ENCODE measurements around the gene CNTNAP5.

The CNTNAP5 gene

GRCh38 chr2:124908411-124908810, 883.3 kb downstream of the CNTNAP5 start:
- Histone ChIP-seq H3K27me3 (ENCODE audit: low read depth) (no peaks in the 10 kb centered on the region), H3K36me3 (replicated peaks) (no peaks in the 10 kb centered on the region), H3K4me1 (no peaks in the 10 kb centered on the region), H3K9me3 (no peaks in the 10 kb centered on the region), H3K4me3 (no peak overlapping the region)
- no peak for DNase-seq (ENCODE audit: low spot score in 2 of 2)
- in situ Hi-C loops (cut with MboI; ENCODE audit: low sequenced_read_pairs): no loop called here

GRCh38 chr2:124911560-124911959, 886.5 kb downstream of the CNTNAP5 start:
- H3K4me3 ChIP-seq: no peak overlapping the region
- no peaks in the 10 kb centered on the region for H3K9me3 ChIP-seq
- H3K36me3 ChIP-seq (replicated peaks): no peaks in the 10 kb centered on the region
- H3K27me3 ChIP-seq (ENCODE audit: low read depth): no peaks in the 10 kb centered on the region
- no peak for DNase-seq (ENCODE audit: low spot score in 2 of 2)
- no peaks in the 10 kb centered on the region for H3K4me1 ChIP-seq
- in situ Hi-C loops (cut with MboI; ENCODE audit: low sequenced_read_pairs): no loop called here

DNA sequence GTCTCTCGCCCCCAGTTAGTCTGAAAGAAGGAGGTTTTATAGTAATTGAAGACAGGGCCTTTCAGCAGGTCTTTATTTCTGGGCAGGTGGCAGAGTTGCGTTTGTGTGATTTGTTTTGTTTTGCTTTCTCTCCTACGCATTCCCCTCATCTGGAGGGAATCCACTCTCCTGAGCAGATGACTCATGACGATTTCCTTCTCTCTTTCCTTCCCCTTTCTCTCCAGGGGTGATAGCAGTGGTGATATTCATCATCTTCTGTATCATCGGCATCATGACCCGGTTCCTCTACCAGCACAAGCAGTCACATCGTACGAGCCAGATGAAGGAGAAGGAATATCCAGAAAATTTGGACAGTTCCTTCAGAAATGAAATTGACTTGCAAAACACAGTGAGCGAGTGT, 888.8 kb downstream of the CNTNAP5 start:
- in situ Hi-C loops (cut with MboI; ENCODE audit: low sequenced_read_pairs): no loop called here
- Histone ChIP-seq H3K27me3 (ENCODE audit: low read depth) (no peaks in the 10 kb centered on the region), H3K4me1 (no peaks in the 10 kb centered on the region), H3K36me3 (replicated peaks) (no peaks in the 10 kb centered on the region), H3K4me3 (no peak overlapping the region), H3K9me3 (no peaks in the 10 kb centered on the region)
- no peak for DNase-seq (ENCODE audit: low spot score in 2 of 2)

GRCh38 chr2:124915567-124915966, 890.5 kb downstream of the CNTNAP5 start:
- Histone ChIP-seq H3K9me3 (no peaks in the 10 kb centered on the region), H3K27me3 (ENCODE audit: low read depth) (no peaks in the 10 kb centered on the region), H3K36me3 (replicated peaks) (no peaks in the 10 kb centered on the region), H3K4me1 (no peaks in the 10 kb centered on the region), H3K4me3 (no peak overlapping the region)
- no peak for DNase-seq (ENCODE audit: low spot score in 2 of 2)
- in situ Hi-C loops (cut with MboI; ENCODE audit: low sequenced_read_pairs): no loop called here

DNA sequence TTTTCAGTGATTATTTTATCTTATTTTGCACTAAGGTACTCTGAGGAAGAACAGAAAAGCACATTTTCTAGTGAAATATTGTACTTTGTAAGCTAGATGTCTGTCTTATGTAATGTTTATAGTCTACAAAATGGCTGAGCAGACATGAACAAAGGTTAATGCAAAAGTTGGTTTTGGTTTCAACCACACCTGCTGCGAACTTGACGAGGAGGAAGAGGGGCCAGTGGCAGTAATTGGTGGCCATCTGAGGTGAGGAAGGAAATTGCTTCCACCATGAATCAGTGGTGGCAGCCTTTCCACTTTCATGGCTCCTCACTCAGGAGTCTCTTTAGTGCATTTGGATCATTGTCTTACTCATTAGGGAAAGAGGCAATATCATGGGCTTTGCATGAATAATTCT, 894.2 kb downstream of the CNTNAP5 start:
- in situ Hi-C loops (cut with MboI; ENCODE audit: low sequenced_read_pairs): no loop called here
- Histone ChIP-seq H3K4me3 (no peak overlapping the region), H3K4me1 (no peaks in the 10 kb centered on the region), H3K9me3 (no peaks in the 10 kb centered on the region), H3K27me3 (ENCODE audit: low read depth) (no peaks in the 10 kb centered on the region), H3K36me3 (replicated peaks) (no peaks in the 10 kb centered on the region)
- DNase-seq (ENCODE audit: low spot score in 2 of 2): no peak

GRCh38 chr2:124920448-124920847, 895.4 kb downstream of the CNTNAP5 start:
- Histone ChIP-seq H3K4me1 (no peaks in the 10 kb centered on the region), H3K9me3 (no peaks in the 10 kb centered on the region), H3K36me3 (replicated peaks) (no peaks in the 10 kb centered on the region), H3K4me3 (no peak overlapping the region), H3K27me3 (ENCODE audit: low read depth) (no peaks in the 10 kb centered on the region)
- DNase-seq (ENCODE audit: low spot score in 2 of 2): no peak
- in situ Hi-C loops (cut with MboI; ENCODE audit: low sequenced_read_pairs): no loop called here

GRCh38 chr2:124921191-124921590, 896.1 kb downstream of the CNTNAP5 start:
- in situ Hi-C loops (cut with MboI; ENCODE audit: low sequenced_read_pairs): no loop called here
- no peaks in the 10 kb centered on the region for H3K27me3 ChIP-seq (ENCODE audit: low read depth)
- H3K9me3 ChIP-seq: no peaks in the 10 kb centered on the region

DNA sequence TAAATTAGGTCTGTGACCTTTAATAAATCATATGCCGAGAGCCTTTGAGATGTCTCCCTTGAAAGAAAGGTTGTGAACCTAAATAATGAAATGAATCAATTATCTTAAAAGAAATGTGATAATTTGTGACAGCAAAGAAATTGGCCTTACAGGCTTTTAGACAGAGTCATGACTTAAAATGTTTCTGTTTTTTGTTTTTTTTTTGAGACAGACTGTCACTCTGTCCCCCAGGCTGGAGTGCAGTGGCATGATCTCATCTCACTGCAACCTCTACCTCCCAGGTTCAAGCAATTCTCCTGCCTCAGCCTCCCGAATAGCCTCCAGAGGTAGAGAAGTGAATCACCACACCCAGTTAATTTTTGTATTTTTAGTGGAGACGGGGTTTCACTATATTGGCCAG, 898.0 kb downstream of the CNTNAP5 start:
- no peaks in the 10 kb centered on the region for H3K9me3 ChIP-seq
- DNase-seq (ENCODE audit: low spot score in 2 of 2): no peak
- H3K27me3 ChIP-seq (ENCODE audit: low read depth): no peaks in the 10 kb centered on the region
- in situ Hi-C loops (cut with MboI; ENCODE audit: low sequenced_read_pairs): no loop called here
- no peaks in the 10 kb centered on the region for H3K36me3 ChIP-seq (replicated peaks)
- no peak overlapping the region for H3K4me3 ChIP-seq
- H3K4me1 ChIP-seq: no peaks in the 10 kb centered on the region

More at GRCh38 chr2:124921191-124921590, 896.1 kb downstream of the CNTNAP5 start:
- DNase-seq (ENCODE audit: low spot score in 2 of 2): no peak
- Histone ChIP-seq H3K4me1 (no peaks in the 10 kb centered on the region), H3K4me3 (no peak overlapping the region), H3K36me3 (replicated peaks) (no peaks in the 10 kb centered on the region)

GRCh38 chr2:124933883-124934282, 908.8 kb downstream of the CNTNAP5 start:
- no peaks in the 10 kb centered on the region for H3K36me3 ChIP-seq (replicated peaks)
- no peak overlapping the region for H3K4me3 ChIP-seq
- in situ Hi-C loops (cut with MboI; ENCODE audit: low sequenced_read_pairs): no loop called here
- no peaks in the 10 kb centered on the region for H3K4me1 ChIP-seq
- no peak for DNase-seq (ENCODE audit: low spot score in 2 of 2)
- 0 out of 2 replicates have a peak, but pooled peaks cover 2% of the 10 kb centered on the region for H3K9me3 ChIP-seq
- H3K27me3 ChIP-seq (ENCODE audit: low read depth): no peaks in the 10 kb centered on the region

DNA sequence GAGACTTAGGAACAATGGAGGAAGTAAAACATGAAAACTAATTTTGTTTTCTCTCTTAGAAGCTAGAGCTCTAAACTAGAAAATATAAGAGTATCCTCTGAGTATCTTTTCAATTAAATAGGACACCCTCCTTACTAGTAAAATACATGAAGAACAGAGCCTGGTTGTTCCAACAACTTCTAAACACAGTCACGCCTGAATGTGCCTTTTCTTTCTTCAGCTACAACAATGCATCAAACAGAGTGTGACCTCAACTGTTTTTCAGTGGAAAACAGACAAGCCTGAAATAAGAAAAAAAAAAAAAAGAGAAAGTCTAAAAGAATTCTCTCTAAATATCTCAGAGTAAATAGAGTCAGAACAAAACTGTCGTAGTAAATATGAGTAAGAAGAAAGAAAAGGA, 928.8 kb downstream of the CNTNAP5 start:
- Histone ChIP-seq H3K36me3 (replicated peaks) (no peaks in the 10 kb centered on the region), H3K9me3 (no peaks in the 10 kb centered on the region; the same call in 1 of the 2 replicates), H3K4me1 (no peaks in the 10 kb centered on the region), H3K27me3 (ENCODE audit: low read depth) (no peaks in the 10 kb centered on the region), H3K4me3 (no peak overlapping the region)
- DNase-seq (ENCODE audit: low spot score in 2 of 2): no peak
- in situ Hi-C loops (cut with MboI; ENCODE audit: low sequenced_read_pairs): no loop called here

DNA sequence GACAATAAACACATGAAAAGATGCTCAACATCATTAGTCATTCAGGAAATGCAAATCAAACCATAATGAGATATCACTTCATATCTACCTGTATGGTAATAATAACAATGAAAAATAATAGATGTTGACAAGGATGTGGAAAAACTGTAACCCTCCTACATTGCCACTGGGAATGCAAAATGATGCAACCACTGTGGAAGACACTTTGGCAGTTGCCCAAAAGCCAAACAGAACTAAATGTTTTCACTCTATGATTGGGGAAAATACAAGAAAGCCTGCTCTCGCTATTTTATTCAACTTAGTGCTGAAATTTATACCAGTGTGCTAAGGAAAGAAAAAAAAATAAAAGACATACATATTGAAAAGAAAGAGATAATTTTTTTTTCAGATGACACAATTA, 934.5 kb downstream of the CNTNAP5 start:
- Histone ChIP-seq H3K4me3 (no peak overlapping the region), H3K27me3 (ENCODE audit: low read depth) (no peaks in the 10 kb centered on the region), H3K36me3 (replicated peaks) (no peaks in the 10 kb centered on the region), H3K9me3 (no peaks in the 10 kb centered on the region; the same call in 1 of the 2 replicates), H3K4me1 (no peaks in the 10 kb centered on the region)
- no peak for DNase-seq (ENCODE audit: low spot score in 2 of 2)
- in situ Hi-C loops (cut with MboI; ENCODE audit: low sequenced_read_pairs): no loop called here

DNA sequence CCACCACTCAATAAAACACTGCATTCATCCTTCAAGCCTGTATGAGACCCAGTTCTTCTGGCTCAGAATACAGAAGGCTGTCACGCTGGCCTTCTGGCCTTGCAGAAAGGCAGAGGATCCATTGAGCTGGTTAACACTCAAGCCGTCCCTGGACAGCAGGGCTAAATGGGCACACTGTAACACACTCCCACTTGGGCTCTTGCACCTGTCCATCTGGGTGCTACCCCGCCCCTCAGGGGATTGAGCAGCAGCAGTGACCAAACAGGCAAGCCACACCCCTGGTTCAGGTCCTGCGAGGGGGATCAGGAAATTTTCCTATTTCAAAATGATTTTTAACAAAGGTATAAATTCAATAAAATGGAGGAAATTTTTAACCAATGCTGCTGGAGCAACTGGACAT, 936.0 kb downstream of the CNTNAP5 start:
- H3K9me3 ChIP-seq: no peaks in the 10 kb centered on the region
- H3K4me3 ChIP-seq: no peak overlapping the region
- no peaks in the 10 kb centered on the region for H3K4me1 ChIP-seq
- no peaks in the 10 kb centered on the region for H3K27me3 ChIP-seq (ENCODE audit: low read depth)
- H3K36me3 ChIP-seq (replicated peaks): no peaks in the 10 kb centered on the region
- in situ Hi-C loops (cut with MboI; ENCODE audit: low sequenced_read_pairs): no loop called here
- no peak for DNase-seq (ENCODE audit: low spot score in 2 of 2)
